ENCODE data around the gene FANCC.
"Not testable (repeated sequence)": the region's sequence is repeated elsewhere in the genome, so short reads cannot be mapped to it uniquely, and the experiment has no call there.

Gene FANCC

DNA sequence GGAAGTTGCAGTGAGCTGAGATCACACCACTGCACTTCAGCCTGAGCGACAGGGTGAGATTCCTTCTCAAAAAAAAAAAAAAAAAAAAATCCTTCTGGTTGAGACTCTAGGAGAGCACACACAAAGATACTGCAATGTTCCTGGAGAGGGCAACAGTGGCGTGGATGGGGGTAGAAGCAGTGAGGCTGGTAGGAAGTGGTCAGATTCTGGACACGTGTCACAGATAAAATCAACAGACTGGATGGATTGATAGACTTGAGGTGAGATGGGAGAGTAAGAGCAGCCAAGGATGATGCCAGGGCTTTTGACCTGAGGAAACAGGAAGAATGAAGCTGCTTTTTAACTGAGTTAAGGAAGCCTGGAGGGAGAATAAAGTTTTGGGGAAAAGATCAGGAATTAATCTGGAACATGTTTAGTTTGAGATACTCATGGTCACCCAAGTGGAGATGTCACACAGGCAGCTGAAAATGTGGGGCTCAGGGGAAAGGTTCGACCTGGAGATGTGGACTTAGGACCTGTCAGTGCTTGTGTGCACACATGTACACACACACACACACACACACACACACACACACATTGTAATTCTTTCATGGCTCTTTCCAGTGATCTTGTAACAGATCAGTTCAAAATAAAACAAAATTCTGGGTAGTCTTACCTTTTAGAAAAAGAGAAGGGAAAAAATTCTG, 88.1 kb downstream of the FANCC start:
- no peak for DNase-seq (ENCODE audit: low read depth, low spot score)

DNA sequence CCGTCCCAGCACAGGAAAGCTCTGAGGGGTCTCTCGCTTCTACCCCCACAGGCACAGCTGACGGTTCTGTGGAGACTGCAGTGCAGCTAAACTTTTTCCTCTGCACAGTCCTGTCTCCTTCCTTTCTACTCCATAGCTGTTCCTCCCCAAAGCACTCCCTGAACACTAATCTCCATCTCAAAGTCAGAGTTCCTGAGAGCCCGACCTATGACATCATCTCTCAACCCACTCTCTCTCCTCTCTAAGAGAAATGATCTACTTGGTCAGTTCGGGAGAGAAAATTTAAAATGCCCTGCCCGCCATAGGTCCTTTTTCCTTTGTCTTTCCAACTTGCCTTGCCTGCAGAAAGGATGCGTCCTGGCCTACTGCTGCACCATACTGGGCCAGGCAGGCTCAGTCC, 90.6 kb downstream of the FANCC start:
- DNase-seq (ENCODE audit: low read depth, low spot score) = peak; percentile 9

DNA sequence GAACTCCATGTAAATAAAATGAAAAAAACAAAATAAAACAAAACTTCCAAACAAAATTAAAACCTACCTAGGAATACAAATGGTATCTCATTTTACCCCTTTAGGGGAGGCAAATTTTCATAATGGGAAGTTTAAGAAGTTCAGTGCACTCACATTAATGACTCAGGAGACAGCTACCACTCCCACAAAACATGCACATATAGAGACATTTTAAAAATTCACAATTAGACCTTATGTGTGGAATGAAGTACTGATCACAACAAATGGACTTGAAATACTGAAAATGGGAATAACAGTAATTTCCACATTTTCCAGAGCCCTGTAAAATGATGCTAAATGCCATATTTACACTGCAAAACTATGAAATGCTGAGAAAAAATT, 91.8 kb downstream of the FANCC start:
- DNase-seq (ENCODE audit: low read depth, low spot score) = no peak

DNA sequence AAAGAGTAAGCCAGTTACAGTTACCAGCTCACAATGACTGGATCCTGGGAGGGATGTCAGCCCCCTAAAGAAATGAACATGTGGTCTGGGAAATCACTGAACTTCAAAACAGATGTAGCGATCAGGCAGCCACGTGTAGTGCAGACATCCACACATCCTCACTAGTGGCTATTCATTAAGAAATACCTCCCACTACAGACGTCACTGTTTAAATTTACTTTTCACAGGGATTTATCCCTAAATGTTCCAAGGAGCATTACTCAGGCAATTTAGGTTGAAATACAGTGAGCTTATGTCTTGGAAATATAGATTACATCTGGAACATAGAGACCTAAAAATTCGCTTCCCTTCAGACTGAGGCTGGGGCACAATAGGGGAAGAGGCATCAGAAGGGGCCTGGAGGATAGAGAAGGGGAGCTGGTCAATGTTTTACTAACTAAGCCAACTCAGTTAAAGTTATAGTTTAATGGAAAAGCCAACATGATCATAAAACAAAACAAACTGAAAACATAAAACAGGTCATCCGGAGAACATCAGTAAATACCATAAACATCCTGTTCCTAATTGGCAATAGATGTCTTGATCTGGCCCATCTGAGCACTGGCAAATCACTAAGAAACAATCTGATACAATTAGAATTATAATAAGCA, 92.3 kb downstream of the FANCC start:
- no peak for DNase-seq (ENCODE audit: low read depth, low spot score)

DNA sequence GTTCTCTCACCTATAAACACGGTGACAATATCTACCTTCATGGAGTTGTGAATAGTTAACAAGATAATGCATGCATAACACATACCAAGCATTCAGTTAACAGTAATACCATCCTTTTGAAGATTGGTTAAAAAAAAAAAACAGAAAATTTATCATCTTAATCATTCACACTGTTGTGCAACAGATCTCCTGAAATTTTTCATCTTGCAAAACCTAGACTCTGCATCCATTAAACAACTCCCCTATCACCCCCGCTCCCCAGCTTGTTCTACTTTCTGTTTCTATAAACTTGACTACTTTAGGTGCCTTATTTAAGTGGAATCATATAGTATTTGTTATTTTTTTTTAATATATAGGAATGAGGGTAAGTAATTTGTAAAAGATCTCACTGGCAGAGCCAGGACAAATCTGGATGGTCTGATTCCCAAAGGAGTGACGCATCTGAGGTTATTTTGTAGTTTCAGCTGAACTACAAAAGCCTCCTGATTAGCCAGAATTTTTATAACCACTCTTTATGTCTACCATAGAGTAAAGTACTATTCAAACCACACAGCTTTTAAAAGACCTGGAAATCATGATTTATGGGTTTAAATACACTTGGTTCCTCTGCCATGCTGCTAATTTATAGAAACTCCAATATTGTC, 93.0 kb downstream of the FANCC start:
- DNase-seq (ENCODE audit: low read depth, low spot score) = no peak

DNA sequence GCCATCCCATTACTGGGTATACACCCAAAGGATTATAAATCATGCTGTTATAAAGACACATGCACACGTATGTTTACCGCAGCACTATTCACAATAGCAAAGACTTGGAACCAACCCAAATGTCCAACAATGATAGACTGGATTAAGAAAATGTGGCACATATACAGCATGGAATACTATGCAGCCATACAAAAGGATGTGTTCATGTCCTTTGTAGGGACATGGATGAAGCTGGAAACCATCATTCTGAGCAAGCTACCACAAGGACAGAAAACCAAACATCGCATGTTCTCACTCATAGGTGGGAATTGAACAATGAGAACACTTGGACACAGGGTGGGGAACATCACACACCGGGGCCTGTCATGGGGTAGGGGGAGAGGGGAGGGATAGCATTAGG, 97.2 kb downstream of the FANCC start:
- not testable (repeated sequence) for DNase-seq (ENCODE audit: low read depth, low spot score)

DNA sequence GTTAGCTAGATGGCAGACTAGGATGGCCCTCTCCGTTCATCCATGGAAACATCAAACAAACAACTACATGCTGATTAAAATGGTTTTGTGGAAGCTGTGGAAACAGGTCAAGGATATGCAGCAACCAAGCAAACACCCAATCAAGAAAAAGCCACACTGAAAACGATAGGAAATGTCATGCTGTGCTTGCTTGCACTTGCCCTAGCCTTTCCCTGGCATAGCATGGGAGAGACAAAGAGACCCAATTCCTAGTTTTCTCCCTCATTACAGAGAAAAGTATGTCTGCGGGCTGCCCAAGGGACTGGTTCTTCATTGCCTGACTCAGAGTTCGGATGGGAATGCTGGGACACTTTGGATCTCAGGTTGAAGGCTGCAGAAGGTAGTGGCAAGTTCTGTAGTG, 98.7 kb downstream of the FANCC start:
- DNase-seq (ENCODE audit: low read depth, low spot score) = no peak

DNA sequence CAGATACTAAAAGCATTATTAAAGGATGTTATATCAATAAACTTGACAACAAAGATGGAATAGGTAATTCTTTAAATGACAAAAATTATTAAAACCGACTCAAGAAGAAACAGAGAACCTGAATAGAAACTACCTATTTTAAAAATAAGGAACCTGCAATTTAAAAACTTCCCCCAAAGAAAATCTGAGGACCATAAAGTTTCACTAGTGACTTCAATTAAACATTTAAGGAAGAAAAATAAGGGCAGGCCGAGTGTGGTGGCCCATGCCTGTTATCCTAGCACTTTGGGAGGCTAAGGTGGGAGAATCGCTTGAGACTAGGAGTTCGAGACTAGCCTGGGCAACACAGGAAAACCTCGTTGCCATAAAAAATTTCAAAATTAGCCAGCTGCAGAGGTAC, 99.6 kb downstream of the FANCC start:
- no peak for DNase-seq (ENCODE audit: low read depth, low spot score)

DNA sequence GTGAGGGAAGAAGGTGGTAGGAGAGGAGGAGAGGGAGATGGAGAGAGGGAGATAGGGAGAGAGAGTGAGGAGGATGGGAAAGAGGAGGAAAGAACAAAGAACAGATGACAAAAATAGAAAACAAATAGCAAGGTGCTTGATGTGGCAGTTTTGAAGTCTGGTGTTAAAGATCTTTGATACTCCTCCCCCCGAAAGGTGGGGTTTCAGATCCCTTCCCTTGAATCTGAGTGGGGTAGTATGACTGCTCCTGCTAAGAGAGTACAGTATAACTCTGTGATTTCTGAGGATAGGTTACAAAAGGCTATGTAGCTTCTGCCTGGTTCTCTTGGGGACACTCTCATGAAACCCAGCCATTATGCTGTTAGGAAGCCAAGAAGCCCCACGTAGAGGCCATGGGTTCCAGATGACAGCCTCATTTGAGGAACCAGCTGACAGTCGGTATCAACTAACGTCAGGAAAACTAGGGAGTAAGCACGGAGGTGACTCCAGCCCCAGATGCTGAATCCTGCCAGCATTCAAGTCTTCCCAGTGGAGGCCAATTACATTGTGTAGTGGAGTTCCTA, 102.1 kb downstream of the FANCC start:
- DNase-seq (ENCODE audit: low read depth, low spot score) = no peak

DNA sequence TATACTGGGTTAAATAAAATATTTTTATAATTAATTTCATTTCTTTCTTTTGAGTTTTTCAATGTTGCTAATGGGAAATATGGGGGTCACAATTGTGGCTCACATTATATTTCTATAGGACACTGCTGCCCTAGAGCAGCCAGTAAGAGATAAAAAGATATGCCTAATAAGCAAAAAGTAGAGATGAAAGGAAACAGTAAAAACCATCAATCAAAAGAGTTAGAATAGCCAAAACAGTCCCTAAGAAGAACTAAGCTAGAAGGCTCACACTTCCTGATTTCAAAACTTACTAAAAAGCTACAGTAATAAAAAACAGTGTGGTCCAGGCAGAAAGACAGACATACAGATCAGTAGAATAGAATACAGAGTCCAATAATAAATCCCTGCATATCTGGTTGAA, 104.4 kb downstream of the FANCC start:
- no peak for DNase-seq (ENCODE audit: low read depth, low spot score)

DNA sequence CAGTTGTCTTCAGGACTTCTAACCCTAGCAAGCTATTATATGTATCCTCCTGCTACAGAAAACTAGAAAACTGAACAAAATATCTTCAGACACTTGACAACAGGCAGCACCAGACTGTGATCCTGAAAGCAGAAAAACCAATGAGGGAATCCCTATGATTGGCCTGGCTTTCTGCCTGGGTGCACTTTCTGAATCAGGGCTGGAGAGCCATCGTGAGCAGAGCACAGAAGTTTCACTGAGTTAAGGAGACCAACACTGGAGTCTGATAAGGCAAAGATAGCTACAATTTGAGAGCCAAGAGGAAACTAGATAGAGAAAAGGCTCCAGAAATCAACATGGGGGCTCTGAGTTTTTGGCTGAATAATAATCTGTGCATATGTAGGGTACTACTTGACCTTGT, 106.5 kb downstream of the FANCC start:
- DNase-seq (ENCODE audit: low read depth, low spot score) = no peak

DNA sequence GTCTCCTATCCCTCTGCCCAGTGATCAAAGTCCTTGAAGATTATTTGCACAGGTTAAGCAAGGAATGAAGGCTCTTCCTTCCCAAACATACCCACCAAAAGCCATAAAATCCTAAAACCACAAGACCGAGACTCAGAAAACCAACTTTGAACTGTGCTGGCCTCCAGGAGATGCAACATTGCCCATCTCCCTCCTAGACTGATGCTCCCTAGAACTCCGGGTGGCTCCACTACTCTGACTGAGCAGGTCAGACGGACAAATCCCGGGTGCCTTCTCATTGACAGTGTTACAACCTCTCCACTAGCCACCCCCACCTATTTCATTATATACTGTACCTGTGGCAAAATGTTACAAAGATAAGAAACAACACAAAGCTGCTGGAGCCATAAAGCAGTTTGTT, 110.1 kb downstream of the FANCC start:
- DNase-seq (ENCODE audit: low read depth, low spot score) = no peak

DNA sequence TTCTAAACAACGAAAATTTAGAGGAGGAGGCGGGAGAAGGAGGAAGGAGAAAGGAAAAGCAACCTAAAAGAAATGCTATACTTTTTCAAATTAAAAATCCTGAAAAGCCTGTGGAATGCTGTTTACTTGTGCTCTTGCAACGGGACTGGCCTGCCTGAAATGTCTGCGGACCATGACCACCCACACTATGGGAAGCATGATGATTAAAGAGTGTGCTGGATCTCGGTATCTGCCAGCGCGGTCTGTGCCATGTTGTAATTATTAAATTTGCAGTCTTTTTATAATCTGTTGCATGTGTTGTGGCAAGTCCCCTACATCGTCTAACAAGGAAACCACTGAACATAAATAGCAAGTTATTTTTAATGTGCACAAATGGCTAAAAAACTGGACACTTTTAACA, 111.4 kb downstream of the FANCC start:
- no peak for DNase-seq (ENCODE audit: low read depth, low spot score)

DNA sequence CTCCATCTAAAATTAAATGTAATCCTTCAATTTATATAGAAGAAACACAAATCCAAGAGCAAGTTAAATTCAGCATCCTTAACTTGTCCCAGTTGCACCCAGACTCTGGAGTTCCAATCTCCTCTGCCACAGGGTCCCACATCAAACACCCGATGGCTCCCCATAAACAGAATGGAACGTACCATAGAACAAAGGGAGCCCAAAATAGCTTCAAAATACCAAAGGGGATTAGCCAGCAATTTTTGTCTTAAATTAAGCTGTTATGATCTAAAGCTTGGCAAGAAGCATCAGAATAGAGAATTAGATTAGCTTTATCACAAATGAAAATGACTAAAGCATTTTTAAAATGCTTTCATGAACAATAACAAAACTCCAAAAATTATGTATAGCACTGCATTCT, 112.8 kb downstream of the FANCC start:
- no peak for DNase-seq (ENCODE audit: low read depth, low spot score)

DNA sequence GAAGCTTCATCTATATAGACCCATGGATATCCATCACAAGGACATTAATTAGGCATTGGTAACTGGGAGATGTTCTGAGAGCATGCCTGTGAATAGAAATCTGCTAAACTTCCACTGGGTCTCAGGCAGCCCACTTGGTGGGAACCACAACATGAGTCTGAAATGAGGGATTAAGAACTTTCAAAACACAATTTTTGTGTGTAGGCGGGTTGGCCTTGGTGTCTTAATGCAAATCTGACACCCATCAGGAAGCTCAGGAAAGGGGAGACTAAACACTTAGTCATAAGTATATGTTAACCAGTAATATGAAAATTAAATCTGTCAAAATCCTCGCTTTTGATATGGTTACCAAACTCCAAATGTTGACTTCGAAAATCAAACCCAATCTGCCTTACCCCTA, 113.2 kb downstream of the FANCC start:
- no peak for DNase-seq (ENCODE audit: low read depth, low spot score)

DNA sequence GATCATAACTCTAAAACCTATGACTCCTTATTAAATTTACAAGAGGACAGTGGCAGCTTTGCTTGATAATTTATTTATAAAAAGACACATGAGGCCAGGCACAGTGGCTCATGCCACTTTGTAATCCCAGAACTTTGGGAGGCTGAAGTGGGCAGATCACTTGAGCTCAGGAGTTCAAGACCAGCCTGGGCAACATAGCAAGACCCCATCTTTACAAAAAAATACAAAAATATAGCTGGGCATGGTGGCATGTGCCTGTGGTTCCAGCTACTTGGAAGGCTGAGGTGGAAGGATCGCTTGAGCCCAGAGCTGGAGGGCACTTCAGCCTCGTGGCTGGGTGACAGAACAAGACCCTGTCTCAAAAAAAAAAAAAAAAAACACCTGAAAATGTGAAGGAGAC, 114.5 kb downstream of the FANCC start:
- DNase-seq (ENCODE audit: low read depth, low spot score) = not testable (repeated sequence)

DNA sequence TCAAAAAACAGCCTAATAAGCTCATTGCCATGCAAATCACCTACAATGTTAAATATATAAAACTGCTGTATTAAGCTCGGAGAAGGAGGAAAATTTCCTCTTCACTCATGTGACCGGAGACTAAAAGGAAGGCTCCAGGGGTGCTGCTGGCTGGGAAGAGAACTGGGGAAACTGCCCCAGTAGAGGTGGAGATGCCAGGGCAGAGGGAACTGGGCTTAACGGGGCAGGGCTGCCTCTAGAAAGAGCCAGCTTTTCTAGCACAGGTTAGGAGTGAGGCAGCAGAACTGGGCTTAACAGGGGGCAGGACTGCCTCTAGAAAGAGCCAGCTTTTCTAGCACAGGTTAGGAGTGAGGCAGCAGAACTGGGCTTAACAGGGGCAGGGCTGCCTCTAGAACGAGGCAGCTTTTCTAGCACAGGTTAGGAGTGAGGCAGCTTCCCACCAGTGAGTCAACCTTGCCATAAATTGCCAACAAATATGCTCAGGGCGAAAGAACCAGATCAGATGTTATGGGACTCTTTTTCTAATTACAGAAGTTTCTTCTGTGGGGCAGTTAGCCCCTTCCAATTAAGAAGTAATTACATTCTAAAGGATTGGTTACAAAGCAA, 115.3 kb downstream of the FANCC start:
- no peak for DNase-seq (ENCODE audit: low read depth, low spot score)

DNA sequence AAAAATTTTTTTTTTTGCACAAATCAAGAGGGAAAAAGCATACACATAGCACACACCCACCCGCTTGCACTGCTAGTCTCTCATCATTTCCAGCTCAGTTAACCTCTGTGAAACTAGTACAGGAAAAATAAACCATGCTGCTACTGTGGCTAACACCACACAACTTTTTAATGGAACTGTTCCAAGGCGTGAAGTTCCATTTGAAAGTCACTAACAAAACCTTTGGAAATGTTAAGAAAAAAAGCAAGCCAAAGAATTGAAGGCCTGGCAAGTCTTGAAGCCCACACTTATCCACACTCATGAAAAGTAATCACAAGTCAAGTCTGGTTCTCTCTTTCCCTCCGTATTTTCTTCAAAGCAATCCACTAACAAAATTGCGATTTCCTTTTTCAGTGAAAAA, 116.3 kb downstream of the FANCC start:
- DNase-seq (ENCODE audit: low read depth, low spot score) = no peak

DNA sequence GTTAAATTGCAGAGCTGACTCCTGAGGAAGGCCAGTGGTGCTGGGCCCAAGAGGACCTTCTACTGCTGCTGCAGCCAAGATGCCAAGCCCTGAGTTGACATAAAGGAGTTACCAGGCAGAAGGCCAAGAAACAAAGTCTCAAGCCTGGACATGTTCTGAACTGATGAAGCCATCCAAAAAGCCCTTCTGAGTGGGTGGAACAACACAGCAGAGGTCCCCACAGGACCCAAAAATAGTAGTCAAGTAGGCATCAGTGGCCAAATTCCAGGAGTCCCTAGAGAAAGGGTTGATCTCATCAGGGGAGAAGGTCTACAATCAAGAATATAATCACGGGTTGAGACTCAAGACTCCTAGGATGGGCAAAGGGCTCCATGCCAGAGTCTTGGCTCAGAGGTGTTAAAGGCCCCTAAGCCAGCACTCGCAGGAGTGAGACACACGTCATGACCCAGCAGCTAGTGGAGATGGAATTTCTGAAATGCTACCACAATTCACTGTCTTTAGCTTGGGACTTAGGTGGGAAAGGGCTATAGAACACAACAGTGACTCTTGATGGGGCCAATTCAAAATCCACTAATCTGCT, 119.7 kb downstream of the FANCC start:
- DNase-seq (ENCODE audit: low read depth, low spot score) = no peak

DNA sequence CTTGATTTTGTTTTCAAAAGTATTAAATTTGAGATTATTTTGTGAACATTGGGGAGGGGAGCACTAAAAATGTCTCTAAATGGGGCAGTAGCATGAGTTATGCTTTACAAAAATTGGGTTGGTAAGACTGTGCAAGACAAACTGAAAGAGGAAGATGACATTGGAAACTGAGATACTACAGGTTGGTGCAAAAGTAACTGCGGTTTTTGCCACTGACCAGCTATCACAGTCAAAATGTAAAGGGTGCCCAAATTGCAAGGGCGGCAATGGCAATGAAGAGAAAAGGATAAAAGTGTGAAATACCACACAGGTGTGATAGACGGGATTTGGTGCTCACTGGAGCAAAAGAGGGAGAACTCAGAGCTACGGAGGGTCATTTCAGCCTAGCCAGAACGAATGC, 124.0 kb downstream of the FANCC start:
- no peak for DNase-seq (ENCODE audit: low read depth, low spot score)

DNA sequence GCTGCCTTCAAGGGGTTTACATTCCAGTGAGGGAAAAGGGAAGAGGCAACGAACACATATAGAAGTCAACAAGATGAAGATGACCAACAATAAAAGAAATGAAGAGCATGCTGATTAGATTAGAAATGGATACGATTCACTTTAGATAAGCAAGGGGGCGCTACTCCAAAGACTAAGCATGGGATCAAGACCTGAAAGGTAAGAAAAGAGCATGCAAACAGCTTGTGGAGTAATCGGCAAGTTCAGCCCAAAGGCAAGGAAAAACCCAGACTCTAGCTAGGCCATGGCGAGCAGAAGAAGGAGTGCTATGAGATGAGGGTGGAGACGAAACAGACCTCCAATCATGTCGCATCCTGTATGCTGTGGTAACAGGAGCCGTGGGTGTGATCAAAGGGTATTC, 124.4 kb downstream of the FANCC start:
- peak; percentile 13 for DNase-seq (ENCODE audit: low read depth, low spot score)

DNA sequence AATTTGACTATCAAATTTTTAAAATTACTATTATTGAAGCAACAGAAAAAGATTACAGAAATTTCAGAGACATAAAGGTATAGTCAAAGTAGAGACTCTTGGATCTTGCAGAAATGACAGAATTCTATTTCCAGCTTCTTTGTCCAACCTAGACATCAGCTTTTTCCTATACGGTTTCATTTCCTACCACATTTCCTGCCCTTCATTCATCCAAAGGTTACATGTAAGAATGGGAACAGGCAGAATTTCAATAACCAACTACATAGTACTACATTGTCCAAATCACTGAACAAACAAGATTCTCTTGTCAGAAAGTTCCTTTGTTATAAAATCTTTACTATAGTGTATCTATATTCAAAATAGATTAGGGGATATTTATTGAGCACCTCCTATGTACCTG, 124.9 kb downstream of the FANCC start:
- no peak for DNase-seq (ENCODE audit: low read depth, low spot score)

Data from ELF-1 (cell line).